ENCODE data around the gene SELENOF. TPM values are rescaled to one million over a fixed set of nuclear protein-coding genes. Genes with fewer than 3 reads are reported as not detected.

SELENOF gene
- total and polyA plus RNA-seq, 2 donors from 2014 or later = 207 to 239 TPM

- Histone ChIP-seq H3K9me3 (ENCODE audit: control insufficient read depth in 2 of 3, insufficient read depth in 1 of 3, low read length in 3 of 3) (no peaks in the 10 kb centered on the region), H3K4me1 (ENCODE audit: control insufficient read depth in 2 of 3, insufficient read depth in 2 of 3, low read depth in 1 of 3, low read length in 3 of 3) (peaks cover 0 to 23% (median 11%) of the 10 kb centered on the region in 3 donors), H3K36me3 (ENCODE audit: control insufficient read depth in 2 of 3, insufficient read depth in 3 of 3, low read length in 3 of 3) (peaks cover 0 to 4% (median 0%) of the 10 kb centered on the region in 3 donors), H3K27ac (ENCODE audit: low read depth in 2 of 2, low read length in 2 of 2) (peak overlapping the region; percentile 83 to 85), H3K9ac (ENCODE audit: low read length in 3 of 3) (peak overlapping the region; percentile 74 to 95 (median 83)), H3K27me3 (ENCODE audit: control insufficient read depth, insufficient read depth, low read length) (no peaks in the 10 kb centered on the region), H3K4me3 (ENCODE audit: low read length in 3 of 3) (peak overlapping the region; percentile 75 to 98 (median 95))
- intact Hi-C loops (cut with DNase I) = no loop called here
- TF ChIP-seq CTCF (IDR thresholded peaks at IDR 0.05; ENCODE audit: borderline replicate concordance, extremely low read depth, insufficient read depth) = no peak
- DNase-seq (no peak), FAIRE-seq (no peak)
Observed at GRCh38 chr1:86915737-86916235, 1.9 kb upstream of the SELENOF start.

GRCh38 chr1:86914998-86915736 lies 1.2 kb upstream of the SELENOF start:
- peak overlapping the region; percentile 74 to 95 (median 83) for H3K9ac ChIP-seq (ENCODE audit: low read length in 3 of 3)
- peaks cover 0 to 20% (median 11%) of the 10 kb centered on the region in 3 donors for H3K4me1 ChIP-seq (ENCODE audit: control insufficient read depth in 2 of 3, insufficient read depth in 2 of 3, low read depth in 1 of 3, low read length in 3 of 3)
- TF ChIP-seq CTCF (IDR thresholded peaks at IDR 0.05; ENCODE audit: borderline replicate concordance, extremely low read depth, insufficient read depth) = no peak
- H3K27me3 ChIP-seq (ENCODE audit: control insufficient read depth, insufficient read depth, low read length) = no peaks in the 10 kb centered on the region
- H3K4me3 ChIP-seq (ENCODE audit: low read length in 3 of 3) = peak overlapping the region; percentile 75 to 98 (median 95)
- intact Hi-C loops (cut with DNase I) = no loop called here
- DNase-seq (peak; percentile 62 to 78 (median 75)), FAIRE-seq (no peak)
- peaks cover 0 to 4% (median 0%) of the 10 kb centered on the region in 3 donors for H3K36me3 ChIP-seq (ENCODE audit: control insufficient read depth in 2 of 3, insufficient read depth in 3 of 3, low read length in 3 of 3)
- no peaks in the 10 kb centered on the region for H3K9me3 ChIP-seq (ENCODE audit: control insufficient read depth in 2 of 3, insufficient read depth in 1 of 3, low read length in 3 of 3)
- H3K27ac ChIP-seq (ENCODE audit: low read depth in 2 of 2, low read length in 2 of 2) = peak overlapping the region; percentile 83 to 85

- Histone ChIP-seq H3K27ac (ENCODE audit: low read depth in 2 of 2, low read length in 2 of 2) (peak within 1 kb of the TSS; percentile 96 to 99), H3K4me3 (ENCODE audit: low read length in 3 of 3) (peak within 1 kb of the TSS; percentile 98 to 100 (median 99)), H3K36me3 (ENCODE audit: control insufficient read depth in 2 of 3, insufficient read depth in 3 of 3, low read length in 3 of 3) (peaks cover 0 to 4% (median 0%) of the 10 kb centered on the region in 3 donors), H3K4me1 (ENCODE audit: control insufficient read depth in 2 of 3, insufficient read depth in 2 of 3, low read depth in 1 of 3, low read length in 3 of 3) (peaks cover 0 to 17% (median 11%) of the 10 kb centered on the region in 3 donors), H3K27me3 (ENCODE audit: control insufficient read depth, insufficient read depth, low read length) (no peaks in the 10 kb centered on the region), H3K9ac (ENCODE audit: low read length in 3 of 3) (peak within 1 kb of the TSS; percentile 95 to 99 (median 96)), H3K9me3 (ENCODE audit: control insufficient read depth in 2 of 3, insufficient read depth in 1 of 3, low read length in 3 of 3) (no peaks in the 10 kb centered on the region)
- no peak for FAIRE-seq
- TF ChIP-seq CTCF (IDR thresholded peaks at IDR 0.05; ENCODE audit: borderline replicate concordance, extremely low read depth, insufficient read depth) = no peak
- no peak for DNase-seq
- intact Hi-C loops (cut with DNase I) = no loop called here
Observed at GRCh38 chr1:86914601-86914997, 673 bp upstream of the SELENOF start, which contains the start of gene HS2ST1. TSS of gene HS2ST1 (plus strand) at chr1:86914635.

Measured in kidney (tissue), 14 donors.